DMS79 (cell line): ENCODE data around the gene CZIB.

Experiments used
- DNase-seq: peaks from one replicate; lab custom pipeline; 2025; lab: John Stamatoyannopoulos, UW

CZIB gene

GRCh38 chr1:53220171-53220961 is at the start of gene CZIB:
Gene CZIB (minus strand): TSS chr1:53220634. CDS start chr1:53220575, 59 bp downstream.
- peak; percentile 82 for DNase-seq

- DNase-seq: no peak
Observed at GRCh38 chr1:53270107-53270506, 49.7 kb upstream of the CZIB start.

GRCh38 chr1:53267761-53268160 is 47.3 kb upstream of the CZIB start:
- DNase-seq: no peak

- no peak for DNase-seq
Observed at GRCh38 chr1:53266038-53266437, 45.6 kb upstream of the CZIB start.

- DNase-seq: no peak
Observed at GRCh38 chr1:53265581-53265980, 45.1 kb upstream of the CZIB start.

- no peak for DNase-seq
Observed at GRCh38 chr1:53264048-53264447, 43.6 kb upstream of the CZIB start.

- DNase-seq: no peak
Observed at GRCh38 chr1:53262000-53262399, 41.6 kb upstream of the CZIB start.

- DNase-seq: no peak
Observed at GRCh38 chr1:53260631-53261247, 40.3 kb upstream of the CZIB start.

GRCh38 chr1:53259932-53260331 is 39.5 kb upstream of the CZIB start:
- DNase-seq: no peak

GRCh38 chr1:53258216-53258615 is 37.8 kb upstream of the CZIB start:
- DNase-seq: no peak

GRCh38 chr1:53257454-53258081 is 37.1 kb upstream of the CZIB start:
- no peak for DNase-seq

GRCh38 chr1:53256511-53257453 is 36.3 kb upstream of the CZIB start:
- no peak for DNase-seq

GRCh38 chr1:53255031-53255430 is 34.6 kb upstream of the CZIB start:
- no peak for DNase-seq

- DNase-seq: no peak
Observed at GRCh38 chr1:53254011-53254640, 33.7 kb upstream of the CZIB start.

- DNase-seq: no peak
Observed at GRCh38 chr1:53250325-53250724, 29.9 kb upstream of the CZIB start.

GRCh38 chr1:53249706-53250105 is 29.3 kb upstream of the CZIB start:
- DNase-seq: no peak

- no peak for DNase-seq
Observed at GRCh38 chr1:53246261-53247134, 26.1 kb upstream of the CZIB start.

- DNase-seq: no peak
Observed at GRCh38 chr1:53244141-53244540, 23.7 kb upstream of the CZIB start.

GRCh38 chr1:53242381-53242780 is 21.9 kb upstream of the CZIB start:
- no peak for DNase-seq

- no peak for DNase-seq
Observed at GRCh38 chr1:53241828-53242227, 21.4 kb upstream of the CZIB start.
